CD4-positive, alpha-beta T cell (primary cell): ENCODE data around the gene SPG7. TPM values are rescaled to one million over a fixed set of nuclear protein-coding genes. Genes with fewer than 3 reads are reported as not detected.

ENCODE experiments used
- ATAC-seq: fragments of 200-7000 bp; cut with Tn5 transposase; one replicate; pipeline ENCODE4 v1.10.0; 2022; ENCODE audit warnings: mild to moderate bottlenecking; ENCODE audit not compliant: poor library complexity
- CTCF ChIA-PET: fragments of 350-600 bp; sonication (Branson Sonifier 250); formaldehyde crosslinking; loops from one replicate; lab custom pipeline; 2021; ENCODE audit warnings: antibody characterized with exemption, inconsistent platforms; lab: Charles Lee
- POLR2A ChIA-PET: fragments of 350-600 bp; sonication (Branson Sonifier 250); formaldehyde crosslinking; loops from one replicate; lab custom pipeline; 2021; ENCODE audit warnings: antibody characterized with exemption, inconsistent platforms; lab: Charles Lee
- DNase-seq, 14 experiments: peaks; one replicate each; pipeline ENCODE4 v3.0.0-alpha.2; 2013 to 2020; ENCODE audit warnings: mixed read lengths in 2 of 14
- H3K27ac ChIP-seq, 2 donors: one replicate each; pipeline versions ENCODE4 v1.5.1 to v1.7.0; 2013; ENCODE audit warnings: low read length in 2 of 2, low read depth in 1 of 2, mild to moderate bottlenecking in 1 of 2
- H3K27me3 ChIP-seq, 2 experiments: 1 replicate in 1 of 2; 2 replicates in 1 of 2; pipeline versions ENCODE4 v1.6.1 to v1.7.0; 2013; ENCODE audit warnings: low read length in 2 of 2, control low read depth in 1 of 2, mild to moderate bottlenecking in 1 of 2, moderate library complexity in 1 of 2; ENCODE audit not compliant: insufficient read depth in 2 of 2, control insufficient read depth in 1 of 2
- H3K36me3 ChIP-seq: one replicate; pipeline ENCODE4 v1.6.1; 2013; ENCODE audit warnings: low read length, control low read depth; ENCODE audit not compliant: insufficient read depth
- H3K4me1 ChIP-seq: one replicate; pipeline ENCODE4 v1.6.1; 2013; ENCODE audit warnings: low read length, control low read depth; ENCODE audit not compliant: insufficient read depth
- H3K4me3 ChIP-seq: one replicate; pipeline ENCODE4 v1.5.1; 2013; ENCODE audit warnings: mild to moderate bottlenecking, low read length, moderate library complexity
- H3K9me3 ChIP-seq, 2 experiments: 1 replicate in 1 of 2; 2 replicates in 1 of 2; pipeline versions ENCODE4 v1.6.1 to v1.7.0; 2013; ENCODE audit warnings: low read length in 2 of 2, mild to moderate bottlenecking in 2 of 2, control low read depth in 1 of 2, moderate library complexity in 1 of 2; ENCODE audit not compliant: control insufficient read depth in 1 of 2, insufficient read depth in 1 of 2
- H3K27ac Mint-ChIP-seq: one replicate; pipeline ENCODE4 v1.8.0; 2020; ENCODE audit warnings: mixed read lengths
- H3K27me3 Mint-ChIP-seq: one replicate; pipeline ENCODE4 v1.8.0; 2021; ENCODE audit warnings: mixed read lengths
- H3K36me3 Mint-ChIP-seq: one replicate; pipeline ENCODE4 v1.8.0; 2021; ENCODE audit warnings: low read depth, mixed read lengths
- H3K4me1 Mint-ChIP-seq: one replicate; pipeline ENCODE4 v1.8.0; 2021; ENCODE audit warnings: low read depth, mixed read lengths
- H3K4me3 Mint-ChIP-seq: one replicate; pipeline ENCODE4 v1.8.0; 2020; ENCODE audit warnings: mild to moderate bottlenecking, mixed read lengths
- H3K9me3 Mint-ChIP-seq: one replicate; pipeline ENCODE4 v1.8.0; 2020; ENCODE audit warnings: mixed read lengths
- CTCF ChIP-seq: fragments of 200-600 bp; IDR thresholded peaks from one replicate; pipeline ENCODE4 v1.8.0; 2022; ENCODE audit warnings: antibody characterized with exemption, mild to moderate bottlenecking
- intact Hi-C, 2 experiments: fragments of 100-400 bp; cut with DNase I in 1 of 2; cut with micrococcal nuclease in 1 of 2; formaldehyde crosslinking; loops; one replicate each; pipeline versions ENCODE4 v1.15.1 to v1.9.0; 2023 to 2025; cut with DNase I, micrococcal nuclease
- total RNA-seq, 174 experiments: library from RNA in 2 of 174; stranded (reverse) in 2 of 174; gene quantifications; one replicate each; pipeline ENCODE4 v1.2.3 and lab custom pipeline; 2021 to 2026

SPG7 gene
- total RNA-seq, 2 experiments from 2014 or later = 163 to 167 TPM

- no peaks in the 10 kb centered on the region for H3K36me3 Mint-ChIP-seq
- DNase-seq (peak in 1 of 14 experiments; percentile 7), ATAC-seq (no peak)
- TF ChIP-seq CTCF = no peak
- H3K36me3 ChIP-seq = no peaks in the 10 kb centered on the region
- H3K27me3 ChIP-seq = peaks cover 11 to 14% of the 10 kb centered on the region in 2 experiments
- peaks cover 34% of the 10 kb centered on the region for H3K4me1 ChIP-seq
- H3K4me3 Mint-ChIP-seq = no peak overlapping the region
- POLR2A ChIA-PET = interaction anchor here (0.7 kb wide), 1 partner anchor 343 kb away, joined by 3 read pairs; no protein-coding TSS in a partner anchor
- H3K27me3 Mint-ChIP-seq = peaks cover 20% of the 10 kb centered on the region
- peaks cover 16% of the 10 kb centered on the region for H3K4me1 Mint-ChIP-seq
- CTCF ChIA-PET = no interaction called here
- intact Hi-C loops = loop anchor here in 1 of 2 experiments (10.0 kb wide), 1 partner anchor 288 kb away; no protein-coding TSS in a partner anchor
- no peak overlapping the region for H3K4me3 ChIP-seq
- H3K9me3 Mint-ChIP-seq = no peaks in the 10 kb centered on the region
- H3K27ac Mint-ChIP-seq = no peak overlapping the region
- no peak overlapping the region for H3K27ac ChIP-seq
- peaks cover 0 to 7% of the 10 kb centered on the region in 2 experiments for H3K9me3 ChIP-seq
Observed at GRCh38 chr16:89576153-89577054, 68.2 kb downstream of the SPG7 start.

GRCh38 chr16:89577055-89577759 is 69.0 kb downstream of the SPG7 start:
- POLR2A ChIA-PET = no interaction called here
- Mint-ChIP-seq H3K9me3 (no peaks in the 10 kb centered on the region), H3K27me3 (peaks cover 20% of the 10 kb centered on the region), H3K4me3 (no peak overlapping the region), H3K36me3 (no peaks in the 10 kb centered on the region), H3K27ac (no peak overlapping the region), H3K4me1 (peaks cover 10% of the 10 kb centered on the region)
- no peak for TF ChIP-seq CTCF
- H3K36me3 ChIP-seq = no peaks in the 10 kb centered on the region
- no peak overlapping the region for H3K4me3 ChIP-seq
- peaks cover 28% of the 10 kb centered on the region for H3K4me1 ChIP-seq
- H3K27me3 ChIP-seq = peaks cover 11 to 14% of the 10 kb centered on the region in 2 experiments
- intact Hi-C loops = loop anchor here in 1 of 2 experiments (10.0 kb wide), 1 partner anchor 288 kb away; no protein-coding TSS in a partner anchor
- peaks cover 0 to 7% of the 10 kb centered on the region in 2 experiments for H3K9me3 ChIP-seq
- DNase-seq (no peak), ATAC-seq (no peak)
- CTCF ChIA-PET = no interaction called here
- no peak overlapping the region for H3K27ac ChIP-seq

- DNase-seq (no peak), ATAC-seq (no peak)
- POLR2A ChIA-PET = no interaction called here
- H3K36me3 ChIP-seq = no peaks in the 10 kb centered on the region
- peaks cover 4% of the 10 kb centered on the region for H3K27me3 Mint-ChIP-seq
- H3K27ac Mint-ChIP-seq = no peak overlapping the region
- H3K27ac ChIP-seq = no peak overlapping the region
- peaks cover 0 to 2% of the 10 kb centered on the region in 2 experiments for H3K9me3 ChIP-seq
- peaks cover 7 to 10% of the 10 kb centered on the region in 2 experiments for H3K27me3 ChIP-seq
- CTCF ChIA-PET = no interaction called here
- peaks cover 16% of the 10 kb centered on the region for H3K4me1 ChIP-seq
- intact Hi-C loops = loop anchor here in 1 of 2 experiments (10.0 kb wide), 1 partner anchor 285 kb away; no protein-coding TSS in a partner anchor
- H3K4me3 Mint-ChIP-seq = no peak overlapping the region
- H3K36me3 Mint-ChIP-seq = no peaks in the 10 kb centered on the region
- TF ChIP-seq CTCF = no peak
- H3K4me1 Mint-ChIP-seq = no peaks in the 10 kb centered on the region
- H3K4me3 ChIP-seq = no peak overlapping the region
- H3K9me3 Mint-ChIP-seq = no peaks in the 10 kb centered on the region
Observed at GRCh38 chr16:89579351-89579750, 71.1 kb downstream of the SPG7 start.
